Measurements from ENCODE around the gene FAM209B.

Gene FAM209B

GRCh38 chr20:56504373-56505005, 28.6 kb upstream of the FAM209B start:
- no peak overlapping the region for H3K4me3 ChIP-seq (replicated peaks; ENCODE audit: low read depth, low read length)
- H3K36me3 ChIP-seq (ENCODE audit: control insufficient read depth, insufficient read depth, low read length), result peaks cover 3% of the 10 kb centered on the region
- no peak for DNase-seq (ENCODE audit: extremely low read depth, insufficient read length)
- no peaks in the 10 kb centered on the region for H3K27me3 ChIP-seq (replicated peaks; ENCODE audit: control insufficient read depth, insufficient read depth, low read length)
- peak; percentile 41 for TF ChIP-seq CTCF (IDR thresholded peaks at IDR 0.05; ENCODE audit: insufficient read depth, low read length, poor library complexity, severe bottlenecking)

GRCh38 chr20:56506103-56506502, 26.9 kb upstream of the FAM209B start:
- no peak for TF ChIP-seq CTCF (IDR thresholded peaks at IDR 0.05; ENCODE audit: insufficient read depth, low read length, poor library complexity, severe bottlenecking)

GRCh38 chr20:56511926-56512325, 21.1 kb upstream of the FAM209B start:
- Histone ChIP-seq H3K4me3 (replicated peaks; ENCODE audit: low read depth, low read length) (no peak overlapping the region), H3K36me3 (ENCODE audit: control insufficient read depth, insufficient read depth, low read length) (peaks cover 9% of the 10 kb centered on the region), H3K27me3 (replicated peaks; ENCODE audit: control insufficient read depth, insufficient read depth, low read length) (no peaks in the 10 kb centered on the region)
- DNase-seq (ENCODE audit: extremely low read depth, insufficient read length), result no peak
- no peak for TF ChIP-seq CTCF (IDR thresholded peaks at IDR 0.05; ENCODE audit: insufficient read depth, low read length, poor library complexity, severe bottlenecking)

More at GRCh38 chr20:56506103-56506502, 26.9 kb upstream of the FAM209B start:
- Histone ChIP-seq H3K36me3 (ENCODE audit: control insufficient read depth, insufficient read depth, low read length) (peaks cover 3% of the 10 kb centered on the region), H3K4me3 (replicated peaks; ENCODE audit: low read depth, low read length) (no peak overlapping the region), H3K27me3 (replicated peaks; ENCODE audit: control insufficient read depth, insufficient read depth, low read length) (no peaks in the 10 kb centered on the region)
- DNase-seq (ENCODE audit: extremely low read depth, insufficient read length), result no peak

- Histone ChIP-seq H3K36me3 (ENCODE audit: control insufficient read depth, insufficient read depth, low read length) (peaks cover 21% of the 10 kb centered on the region), H3K4me3 (replicated peaks; ENCODE audit: low read depth, low read length) (no peak overlapping the region), H3K27me3 (replicated peaks; ENCODE audit: control insufficient read depth, insufficient read depth, low read length) (no peaks in the 10 kb centered on the region)
- no peak for DNase-seq (ENCODE audit: extremely low read depth, insufficient read length)
- no peak for TF ChIP-seq CTCF (IDR thresholded peaks at IDR 0.05; ENCODE audit: insufficient read depth, low read length, poor library complexity, severe bottlenecking)
These were observed 19.6 kb upstream of the FAM209B start for GRCh38 chr20:56513161-56514150.

- Histone ChIP-seq H3K36me3 (ENCODE audit: control insufficient read depth, insufficient read depth, low read length) (peaks cover 29% of the 10 kb centered on the region), H3K4me3 (replicated peaks; ENCODE audit: low read depth, low read length) (no peak overlapping the region), H3K27me3 (replicated peaks; ENCODE audit: control insufficient read depth, insufficient read depth, low read length) (no peaks in the 10 kb centered on the region)
- no peak for TF ChIP-seq CTCF (IDR thresholded peaks at IDR 0.05; ENCODE audit: insufficient read depth, low read length, poor library complexity, severe bottlenecking)
- DNase-seq (ENCODE audit: extremely low read depth, insufficient read length), result no peak
These were observed 16.4 kb upstream of the FAM209B start for GRCh38 chr20:56516631-56517030.

Measured in GM06990 (cell line).